ENCODE results near the gene GNB3.

The GNB3 gene

DNA sequence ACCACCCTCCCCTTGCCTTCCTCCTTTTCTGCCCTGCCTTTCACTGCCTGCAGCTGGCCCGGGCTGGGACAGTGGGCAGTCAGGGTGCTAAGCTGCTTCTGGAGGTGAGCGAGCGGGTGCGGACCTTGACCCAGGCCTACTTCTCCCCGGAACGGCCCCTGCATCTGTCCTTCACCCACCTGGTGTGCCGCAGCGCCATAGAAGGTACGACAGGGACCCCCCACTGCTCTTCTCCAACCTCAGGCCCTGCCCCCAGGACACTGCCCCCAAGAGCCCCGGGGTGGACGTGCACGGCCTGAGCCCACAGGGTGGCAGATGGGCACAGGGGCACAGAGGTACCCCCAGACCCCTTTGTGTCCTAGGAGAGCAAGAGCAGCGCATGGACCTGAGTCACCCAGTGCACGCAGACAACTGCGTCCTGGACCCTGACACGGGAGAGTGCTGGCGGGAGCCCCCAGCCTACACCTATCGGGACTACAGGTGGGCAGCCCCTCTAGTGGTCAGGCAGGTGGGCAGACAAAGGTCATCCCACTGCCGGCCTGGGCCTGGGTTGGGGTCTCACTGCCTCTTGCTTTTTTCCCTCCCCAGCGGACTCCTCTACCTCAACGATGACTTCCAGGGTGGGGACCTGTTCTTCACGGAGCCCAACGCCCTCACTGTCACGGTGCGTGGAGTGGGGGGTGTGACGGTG, 3.2 kb upstream of the GNB3 start:
- no peak for DNase-seq (ENCODE audit: low read depth)

DNA sequence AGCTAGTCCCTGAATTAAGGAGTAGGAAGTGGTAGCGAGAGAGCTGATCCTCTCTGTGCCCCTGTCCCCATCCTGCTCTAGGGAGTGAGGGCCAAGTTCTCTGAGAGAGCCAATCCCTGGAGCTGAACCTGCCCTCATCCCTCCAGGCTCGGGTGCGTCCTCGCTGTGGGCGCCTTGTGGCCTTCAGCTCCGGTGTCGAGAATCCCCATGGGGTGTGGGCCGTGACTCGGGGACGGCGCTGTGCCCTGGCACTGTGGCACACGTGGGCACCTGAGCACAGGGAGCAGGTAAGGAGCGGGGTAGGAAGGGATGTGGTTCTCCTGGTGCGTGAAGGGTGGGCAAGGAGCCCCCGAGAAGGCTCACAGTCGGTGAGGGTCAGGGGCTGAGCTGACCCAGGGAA, 1.9 kb upstream of the GNB3 start:
- DNase-seq (ENCODE audit: low read depth), result no peak

DNA sequence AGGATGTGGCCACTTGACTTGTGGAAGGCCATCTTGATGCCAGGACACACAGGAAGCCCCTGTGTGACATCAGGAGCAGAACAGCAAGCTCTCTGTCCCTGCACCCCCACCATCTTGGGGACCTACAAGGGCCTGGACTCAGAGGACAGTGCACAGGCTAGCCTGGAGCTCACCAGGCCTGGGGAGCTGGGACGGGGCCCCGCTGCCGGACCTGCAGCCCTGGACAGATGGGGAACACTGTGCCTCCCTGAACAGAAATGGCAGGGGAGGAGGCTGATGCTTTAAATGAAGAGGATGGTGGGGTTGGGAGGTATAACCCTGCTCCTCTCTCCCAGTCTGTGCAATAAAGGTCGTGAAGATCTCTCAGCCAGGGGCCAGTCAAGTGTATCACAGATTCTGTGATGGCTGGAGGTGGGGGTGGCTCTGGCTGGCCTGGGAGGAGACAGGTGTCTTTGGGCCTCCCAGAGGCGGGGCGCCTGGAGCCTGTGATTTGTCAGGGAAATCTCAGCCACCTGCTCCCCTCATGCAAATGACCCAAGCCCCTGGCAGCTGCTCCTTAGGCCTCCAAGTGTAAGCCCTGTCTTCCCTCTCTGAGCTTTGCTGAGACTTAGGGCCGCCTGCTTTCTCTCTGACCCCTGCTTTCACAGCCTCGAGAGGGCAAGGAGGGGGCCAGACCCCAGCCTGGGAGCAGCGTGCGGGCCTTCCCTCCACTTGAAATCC, 1.1 kb upstream of the GNB3 start:
- DNase-seq (ENCODE audit: low read depth), result no peak

DNA sequence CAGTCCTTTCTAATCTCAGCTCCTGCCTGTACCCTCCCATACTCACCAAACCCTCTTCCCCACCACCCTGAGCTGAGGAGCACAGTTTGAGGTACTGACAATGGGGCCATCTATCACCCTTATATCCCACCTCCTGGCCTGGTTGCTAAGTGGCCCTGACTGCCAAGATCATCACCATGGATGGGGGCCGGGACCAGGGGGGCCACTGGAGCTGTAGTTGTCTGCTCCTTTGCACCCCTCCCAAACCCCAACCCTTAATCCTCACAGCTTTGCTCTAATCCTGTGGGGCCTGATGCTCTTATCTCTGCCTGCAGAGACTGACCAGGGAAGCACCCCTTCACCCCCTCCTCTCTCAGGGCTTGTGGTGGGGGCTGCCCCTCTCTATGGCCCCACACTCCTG, 395 bp upstream of the GNB3 start:
- DNase-seq (ENCODE audit: low read depth), result no peak

DNA sequence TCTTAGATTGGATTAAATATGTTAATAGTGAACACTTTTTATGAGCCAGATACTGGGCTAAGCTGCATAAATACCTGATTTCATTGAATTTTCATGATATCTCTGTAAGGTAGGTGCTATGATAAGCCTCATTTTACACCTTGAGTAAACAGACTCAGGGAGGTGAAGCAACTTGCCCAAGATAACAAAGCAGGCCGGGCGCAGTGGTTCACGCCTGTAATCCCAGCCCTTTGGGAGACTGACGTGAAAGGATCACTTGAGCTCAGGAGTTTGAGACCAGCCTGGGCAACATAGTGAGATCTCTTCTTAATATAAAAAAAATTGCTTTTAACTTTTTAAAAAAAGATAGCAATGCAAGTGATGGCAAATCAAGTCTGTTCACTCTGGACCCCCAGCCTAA, 1.4 kb downstream of the GNB3 start:
- no peak for DNase-seq (ENCODE audit: low read depth)

DNA sequence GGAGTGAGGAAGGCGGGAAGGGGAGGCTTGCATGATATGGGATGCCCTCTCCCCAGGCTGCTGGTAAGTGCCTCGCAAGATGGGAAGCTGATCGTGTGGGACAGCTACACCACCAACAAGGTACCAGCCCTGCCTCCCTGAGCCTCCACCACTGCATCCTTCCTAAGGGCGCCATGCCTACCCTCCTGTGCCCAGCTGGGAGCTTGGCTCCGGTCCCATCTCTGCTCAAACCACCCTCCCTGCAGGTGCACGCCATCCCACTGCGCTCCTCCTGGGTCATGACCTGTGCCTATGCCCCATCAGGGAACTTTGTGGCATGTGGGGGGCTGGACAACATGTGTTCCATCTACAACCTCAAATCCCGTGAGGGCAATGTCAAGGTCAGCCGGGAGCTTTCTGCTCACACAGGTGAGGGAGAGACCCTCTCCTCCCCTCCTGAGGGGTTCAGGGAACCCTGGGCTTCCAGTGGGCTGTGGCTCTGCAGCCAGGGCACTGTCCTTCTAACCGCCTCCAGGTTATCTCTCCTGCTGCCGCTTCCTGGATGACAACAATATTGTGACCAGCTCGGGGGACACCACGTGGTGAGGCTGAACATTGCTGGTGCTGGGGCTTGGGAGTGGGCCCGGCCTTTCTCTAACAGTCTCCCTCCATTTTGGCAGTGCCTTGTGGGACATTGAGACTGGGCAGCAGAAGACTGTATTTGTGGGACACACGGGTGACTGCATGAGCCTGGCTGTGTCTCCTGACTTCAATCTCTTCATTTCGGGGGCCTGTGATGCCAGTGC, 2.6 kb downstream of the GNB3 start:
- DNase-seq (ENCODE audit: low read depth), result no peak

DNA sequence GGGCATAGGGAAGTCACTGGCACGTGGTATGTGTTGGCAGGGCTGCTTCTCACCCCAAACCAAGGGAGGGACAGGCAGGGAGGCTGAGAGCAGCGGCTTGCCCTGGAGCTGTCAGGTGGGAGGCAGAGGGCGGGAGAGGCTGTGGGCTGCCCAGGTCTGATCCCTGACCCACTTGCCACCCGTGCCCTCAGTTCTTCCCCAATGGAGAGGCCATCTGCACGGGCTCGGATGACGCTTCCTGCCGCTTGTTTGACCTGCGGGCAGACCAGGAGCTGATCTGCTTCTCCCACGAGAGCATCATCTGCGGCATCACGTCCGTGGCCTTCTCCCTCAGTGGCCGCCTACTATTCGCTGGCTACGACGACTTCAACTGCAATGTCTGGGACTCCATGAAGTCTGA, 4.7 kb downstream of the GNB3 start:
- DNase-seq (ENCODE audit: low read depth), result no peak

DNA sequence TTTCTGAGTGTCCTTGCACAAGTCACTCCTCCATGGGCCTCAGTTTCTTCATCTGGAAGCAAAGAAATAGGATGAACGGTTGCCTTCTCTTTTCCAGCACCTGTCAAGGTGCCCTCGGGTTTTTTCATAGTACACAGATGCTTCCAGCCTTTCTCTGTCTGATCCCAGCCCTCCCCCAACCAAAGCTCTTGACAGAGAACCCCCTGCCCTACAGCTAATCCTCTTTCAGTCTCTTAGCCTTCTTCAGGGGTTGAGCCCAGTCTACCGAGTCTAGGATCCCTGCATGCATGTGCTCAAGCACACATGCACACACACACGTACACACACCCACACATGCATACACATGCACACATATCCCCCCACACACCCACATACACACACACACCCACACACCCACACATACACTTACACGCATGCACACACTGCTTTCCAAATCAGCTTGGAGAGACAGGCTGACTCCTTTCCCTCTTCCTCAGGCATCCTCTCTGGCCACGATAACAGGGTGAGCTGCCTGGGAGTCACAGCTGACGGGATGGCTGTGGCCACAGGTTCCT, 5.7 kb downstream of the GNB3 start:
- DNase-seq (ENCODE audit: low read depth), result no peak

DNA sequence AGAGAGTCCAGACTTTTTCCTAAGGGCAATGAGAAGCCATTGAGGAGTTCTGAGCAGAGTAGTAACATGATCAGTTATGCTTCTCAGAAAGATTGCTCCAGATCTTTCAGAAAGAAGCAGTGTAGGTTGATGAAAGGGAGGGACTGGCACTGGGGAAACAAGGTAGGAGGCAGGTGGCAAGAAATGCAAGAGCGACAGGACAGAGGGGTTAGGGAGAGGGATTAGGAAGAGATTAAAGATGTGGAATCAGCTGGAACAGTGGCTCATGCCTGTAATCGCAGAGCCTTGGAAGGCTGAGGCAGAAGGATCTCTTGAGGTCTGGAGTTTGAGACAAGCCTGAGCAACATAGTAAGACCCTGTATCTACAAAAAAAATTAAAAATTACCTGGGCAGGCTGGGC, 7.0 kb downstream of the GNB3 start:
- no peak for DNase-seq (ENCODE audit: low read depth)

DNA sequence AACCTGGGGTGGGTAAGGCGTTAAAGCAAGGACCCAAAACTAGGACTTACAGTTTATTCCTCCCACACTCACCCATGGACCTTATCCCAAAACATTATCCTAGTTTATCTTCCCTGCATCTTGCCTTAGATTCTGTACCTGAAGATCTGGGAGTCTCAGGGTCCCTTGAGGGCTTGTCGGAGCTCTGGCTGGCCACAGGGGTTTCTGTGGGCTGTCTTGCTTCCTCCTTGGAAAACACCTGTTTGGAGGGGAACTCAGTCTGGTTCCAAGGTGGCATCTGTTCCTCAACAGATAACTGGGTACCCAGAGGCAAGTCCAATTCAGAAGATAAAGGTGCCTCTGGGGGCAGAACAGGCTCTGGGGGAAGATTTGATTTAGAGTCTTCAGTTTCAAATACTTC, 8.7 kb downstream of the GNB3 start:
- DNase-seq (ENCODE audit: low read depth), result no peak

DNA sequence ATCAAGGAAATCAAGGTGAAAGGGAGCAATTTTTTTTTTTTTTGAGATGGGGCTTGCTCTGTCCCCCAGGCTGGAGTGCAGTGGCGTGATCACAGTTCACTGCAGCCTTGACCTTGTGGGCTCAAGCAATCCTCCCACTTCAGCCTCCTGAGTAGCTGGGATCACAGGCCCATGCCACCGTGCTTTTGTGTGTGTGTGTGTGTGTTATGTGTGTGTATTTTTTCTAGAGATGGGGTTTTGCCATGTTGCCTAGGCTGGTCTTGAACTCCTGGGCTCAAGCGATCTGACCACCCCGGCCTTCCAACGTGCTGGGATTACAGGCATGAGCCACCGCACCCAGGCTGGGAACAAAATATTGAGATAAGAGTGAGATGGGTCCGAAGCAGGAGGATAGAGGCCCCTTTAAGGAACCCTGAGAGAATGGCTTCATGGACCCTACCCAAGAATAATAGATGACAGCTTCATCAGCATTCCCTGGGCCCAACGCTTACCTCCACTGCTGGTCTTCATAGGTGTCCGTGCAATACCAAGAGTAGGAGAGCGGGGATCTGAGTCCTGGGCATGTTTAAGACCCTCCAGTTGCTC, 9.3 kb downstream of the GNB3 start:
- no peak for DNase-seq (ENCODE audit: low read depth)

DNA sequence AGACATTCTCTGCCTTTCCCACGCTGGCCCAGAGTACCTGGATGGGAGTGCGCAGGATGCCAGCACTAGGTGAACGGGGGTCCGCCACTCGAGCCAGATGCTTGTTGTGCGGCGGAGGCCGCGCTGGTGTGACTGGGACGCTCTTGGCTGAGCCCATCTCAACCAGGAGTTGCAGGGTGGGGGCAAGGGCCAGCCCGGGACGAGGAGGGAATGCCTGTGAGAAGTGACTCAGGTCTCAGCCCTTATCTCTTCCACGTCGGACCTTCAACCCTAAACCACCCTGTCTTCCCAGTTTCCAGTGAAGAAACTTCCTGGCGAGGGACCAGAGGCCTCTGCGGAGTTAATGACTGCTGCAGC, 10.0 kb downstream of the GNB3 start:
- no peak for DNase-seq (ENCODE audit: low read depth)

DNA sequence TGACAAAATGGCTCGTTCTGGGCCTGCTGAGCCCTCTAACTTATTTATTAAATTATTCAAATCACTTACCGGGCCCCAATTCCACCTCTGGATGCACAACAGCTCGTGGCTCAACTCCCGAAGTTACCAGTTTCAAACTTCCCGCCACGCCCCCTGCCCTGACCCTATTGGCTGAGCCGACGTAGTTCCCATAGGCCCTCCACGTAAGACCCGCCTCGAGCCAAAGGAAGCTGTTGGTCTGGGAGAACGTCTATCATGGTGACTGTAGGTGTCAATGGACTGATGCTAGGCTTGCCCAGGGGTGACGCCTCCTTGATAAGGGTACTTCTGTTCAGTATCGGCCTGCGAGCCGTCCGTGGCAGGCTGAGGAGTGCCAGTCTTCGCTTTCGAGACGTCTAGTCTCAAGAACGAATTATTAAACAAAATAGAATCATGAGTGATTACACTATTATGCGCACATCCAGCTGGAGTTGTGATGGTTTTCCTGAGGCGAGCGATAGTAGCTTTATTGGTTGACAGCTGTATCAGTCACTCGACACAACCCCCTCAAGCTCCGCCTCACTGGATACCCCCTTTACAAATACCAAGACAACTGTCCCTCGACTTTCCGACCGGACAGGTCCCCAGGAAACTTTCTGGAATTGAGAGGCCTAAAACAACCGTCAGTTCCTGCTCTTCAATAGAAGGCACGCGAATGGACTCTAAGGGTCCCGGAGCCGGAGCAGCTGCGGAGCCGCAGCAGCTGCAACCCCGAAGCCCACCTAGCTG, 10.6 kb downstream of the GNB3 start, which contains the start of gene CDCA3:
Gene CDCA3, minus strand, starts transcription at position 134 of the 768 bp plus-strand sequence. CDS start 334 bp downstream, outside the sequence.
- DNase-seq (ENCODE audit: low read depth), result peak; percentile 97

DNA sequence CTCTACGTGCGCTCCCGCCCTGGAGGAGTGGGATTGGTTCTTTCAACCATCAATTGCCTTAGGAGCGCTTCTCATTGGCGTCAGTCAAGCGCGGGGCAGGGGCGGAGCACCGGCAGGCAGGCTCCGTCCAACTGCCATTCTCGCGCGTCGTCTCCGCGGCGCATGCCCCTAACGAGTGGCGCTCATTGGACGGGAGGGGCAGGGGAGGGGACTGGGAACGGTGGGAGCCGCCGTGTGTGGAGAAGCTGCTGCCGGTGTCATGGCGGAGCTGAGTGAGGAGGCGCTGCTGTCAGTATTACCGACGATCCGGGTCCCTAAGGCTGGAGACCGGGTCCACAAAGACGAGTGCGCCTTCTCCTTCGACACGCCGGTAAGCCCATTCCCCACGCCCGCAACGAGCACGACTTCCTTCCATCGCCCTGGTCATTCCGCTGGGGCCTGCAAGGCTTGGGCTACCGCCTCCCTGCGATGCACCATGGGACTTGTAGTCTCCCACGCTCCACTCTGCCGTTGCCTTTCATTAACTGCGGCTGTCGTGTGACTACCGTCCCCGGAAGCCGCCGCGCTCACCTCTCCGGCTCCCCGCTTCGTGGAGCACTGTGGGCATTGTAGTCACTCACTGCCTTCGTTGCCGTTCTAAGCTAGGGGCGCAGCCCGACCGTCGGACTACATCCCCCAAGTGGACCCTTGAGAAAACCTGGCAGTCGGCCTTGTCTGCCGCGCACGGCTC, 11.4 kb downstream of the GNB3 start, which contains the start of gene USP5:
Gene USP5, plus strand, starts transcription at position 230 of the 730 bp plus-strand sequence. Its CDS starts 30 bp downstream, at position 260.
- peak; percentile 98 for DNase-seq (ENCODE audit: low read depth)

DNA sequence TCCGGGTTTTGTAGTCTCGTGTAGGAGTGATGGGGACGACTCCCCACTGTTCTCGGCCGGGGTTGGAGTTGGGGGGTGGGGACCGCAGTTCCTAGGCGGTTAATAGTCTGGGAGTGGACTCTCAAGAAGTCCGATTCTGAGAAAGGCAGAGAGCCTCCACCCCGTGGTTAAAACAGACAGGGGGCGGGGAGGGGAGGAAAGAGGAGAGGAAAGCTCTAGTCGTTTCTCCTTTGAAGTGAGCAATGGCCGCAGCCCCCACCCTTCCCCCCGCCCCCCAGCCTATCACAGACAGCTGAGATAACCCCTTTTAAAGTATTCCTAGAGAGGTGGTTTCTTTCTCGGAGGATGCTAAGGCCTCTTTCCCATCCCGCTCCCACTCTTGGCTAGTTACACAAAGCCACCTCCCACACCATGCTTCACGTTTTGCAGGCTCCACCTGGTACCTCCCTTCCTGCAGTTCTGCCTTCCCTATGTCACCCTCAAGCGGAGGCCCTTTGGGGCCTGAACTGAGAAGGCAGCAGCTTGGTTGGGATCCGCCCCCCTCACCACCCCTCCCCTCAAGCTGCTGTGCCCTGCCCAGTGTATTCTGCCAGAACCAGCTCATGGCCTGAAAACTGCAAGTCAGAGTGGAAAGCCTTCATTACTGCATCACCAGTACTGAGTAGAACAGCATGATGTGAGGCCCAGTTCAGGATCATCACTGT, 12.1 kb downstream of the GNB3 start:
- no peak for DNase-seq (ENCODE audit: low read depth)

DNA sequence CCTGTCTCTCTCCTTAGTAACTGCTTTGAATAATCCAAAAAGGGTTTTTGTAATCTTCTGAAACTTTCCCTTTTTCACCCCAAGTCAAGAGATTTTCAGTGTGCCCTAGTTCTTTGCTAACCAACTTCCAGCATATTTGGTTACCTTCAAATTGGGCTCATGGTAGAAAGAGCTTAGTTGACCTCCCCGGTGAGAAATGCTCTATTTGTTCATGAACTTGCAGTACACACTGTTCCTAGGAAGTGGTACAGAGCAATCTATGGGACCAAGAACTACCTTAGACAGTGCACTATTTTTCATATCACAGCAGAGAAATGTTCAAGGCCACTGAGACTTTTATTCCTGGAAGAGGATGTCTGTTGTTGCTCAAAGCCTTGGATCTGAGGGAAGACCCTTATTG, 12.9 kb downstream of the GNB3 start:
- DNase-seq (ENCODE audit: low read depth), result no peak

DNA sequence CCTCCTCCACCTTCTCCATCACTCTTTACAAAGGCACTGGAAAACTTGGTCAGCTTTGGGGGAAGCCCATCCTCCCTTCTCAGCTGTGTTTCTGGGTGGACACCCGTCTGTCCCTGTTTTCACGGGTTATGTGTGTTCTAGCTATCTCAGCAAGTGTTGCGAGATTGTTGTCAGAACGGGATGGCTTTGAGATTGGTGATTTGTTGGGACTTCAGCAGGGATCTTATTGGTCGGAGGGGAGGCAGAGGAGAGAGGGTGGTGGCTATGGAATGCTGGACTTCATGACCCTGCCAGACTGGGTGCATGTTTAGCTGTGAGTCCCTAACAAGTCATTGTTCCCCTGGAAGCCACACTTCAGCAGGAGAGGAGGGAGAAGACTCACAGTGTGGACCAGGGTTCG, 13.3 kb downstream of the GNB3 start:
- no peak for DNase-seq (ENCODE audit: low read depth)

DNA sequence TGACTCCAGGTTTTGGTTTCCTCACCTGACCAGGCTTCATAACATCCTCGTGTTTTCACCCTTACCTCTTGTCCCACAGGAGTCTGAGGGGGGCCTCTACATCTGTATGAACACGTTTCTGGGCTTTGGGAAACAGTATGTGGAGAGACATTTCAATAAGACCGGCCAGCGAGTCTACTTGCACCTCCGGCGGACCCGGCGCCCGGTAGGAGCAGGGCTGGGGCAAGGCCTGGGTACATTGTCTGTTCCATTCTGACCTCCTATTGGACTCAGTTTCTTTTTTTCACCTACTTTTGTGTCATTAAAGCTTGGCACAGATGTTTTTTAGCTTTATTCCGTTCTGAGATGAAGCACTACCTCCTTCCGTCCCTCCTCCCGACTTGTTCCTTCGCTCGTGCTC, 14.6 kb downstream of the GNB3 start:
- no peak for DNase-seq (ENCODE audit: low read depth)

DNA sequence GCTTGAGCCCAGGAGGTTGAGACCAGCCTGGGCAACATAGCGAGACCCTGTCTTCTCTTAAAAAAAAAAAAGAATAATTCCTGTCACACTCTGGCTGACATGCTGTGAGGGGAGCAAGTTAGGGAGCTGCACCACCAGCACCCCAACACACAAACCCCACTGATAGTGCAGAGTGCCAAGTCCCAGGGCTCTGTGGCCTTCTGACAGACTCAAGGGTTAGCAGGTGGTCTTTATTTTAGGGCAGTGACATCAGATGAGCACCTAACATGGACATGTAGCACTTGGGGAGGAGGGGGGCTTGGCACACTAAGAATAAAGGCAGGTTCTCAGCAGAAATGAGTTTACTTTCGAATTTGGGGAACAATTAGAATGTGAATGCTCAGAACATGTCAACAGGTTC, 18.1 kb downstream of the GNB3 start:
- no peak for DNase-seq (ENCODE audit: low read depth)

DNA sequence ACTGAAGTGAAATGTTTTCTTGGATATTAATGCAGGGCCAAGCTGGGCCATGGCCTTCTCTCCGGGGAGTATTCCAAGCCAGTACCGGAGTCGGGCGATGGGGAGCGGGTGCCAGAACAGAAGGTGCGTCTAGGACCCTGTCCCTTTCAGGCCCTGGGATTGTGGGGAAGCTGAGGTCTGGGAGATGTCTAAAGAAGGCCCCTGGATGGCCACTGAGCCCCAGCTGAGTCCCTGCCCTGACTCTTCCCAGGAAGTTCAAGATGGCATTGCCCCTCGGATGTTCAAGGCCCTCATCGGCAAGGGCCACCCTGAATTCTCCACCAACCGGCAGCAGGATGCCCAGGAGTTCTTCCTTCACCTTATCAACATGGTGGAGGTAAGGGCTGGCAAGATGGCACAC, 19.4 kb downstream of the GNB3 start:
- DNase-seq (ENCODE audit: low read depth), result no peak
